HG03457 (cell line): ENCODE measurements around the gene KCNK1.

Experiments used
- ATAC-seq: cut with Tn5 transposase; IDR thresholded peaks from one replicate; pipeline ENCODE4 v1.9.1; 2021; ENCODE audit warnings: moderate number of reproducible peaks; ENCODE audit not compliant: unreplicated experiment

Gene KCNK1

DNA sequence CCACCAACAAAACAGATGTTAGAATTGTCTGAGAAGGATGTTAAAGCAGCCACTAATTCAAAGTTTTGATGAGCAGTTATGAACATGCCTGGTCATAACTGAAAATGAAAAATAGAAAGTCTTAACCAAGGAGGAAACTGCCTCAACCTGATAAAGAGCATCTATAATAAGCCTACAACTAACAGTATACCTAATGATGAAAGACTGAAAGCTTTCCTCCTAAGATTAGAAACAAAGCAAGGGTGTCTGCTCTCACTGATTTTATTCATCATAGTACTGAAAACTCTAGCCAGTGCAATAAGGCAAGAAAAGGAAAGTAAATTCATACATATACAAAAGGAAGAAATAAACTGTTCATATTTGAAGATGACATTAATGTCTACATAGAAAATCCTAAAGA, 82.0 kb downstream of the KCNK1 start:
- no peak for ATAC-seq

DNA sequence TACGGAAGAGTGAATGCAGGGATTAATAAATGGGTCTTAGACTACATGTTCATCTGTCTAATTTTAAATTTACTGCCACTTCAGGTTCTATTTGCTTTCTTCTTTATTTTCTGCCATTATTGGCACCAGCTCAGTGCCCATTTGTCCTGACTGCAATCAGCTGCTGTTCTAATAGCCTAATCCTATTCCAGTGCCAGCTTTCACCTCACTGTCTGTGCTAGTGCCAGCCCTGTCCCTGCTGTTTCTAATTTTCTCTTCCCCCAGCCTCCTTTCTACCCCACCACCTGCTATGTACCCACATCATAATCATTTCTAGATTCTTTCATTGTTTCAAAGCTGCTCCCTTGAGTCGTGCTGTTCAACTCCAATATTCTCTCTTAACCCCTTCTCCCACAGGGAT, 86.4 kb downstream of the KCNK1 start:
- ATAC-seq = no peak

DNA sequence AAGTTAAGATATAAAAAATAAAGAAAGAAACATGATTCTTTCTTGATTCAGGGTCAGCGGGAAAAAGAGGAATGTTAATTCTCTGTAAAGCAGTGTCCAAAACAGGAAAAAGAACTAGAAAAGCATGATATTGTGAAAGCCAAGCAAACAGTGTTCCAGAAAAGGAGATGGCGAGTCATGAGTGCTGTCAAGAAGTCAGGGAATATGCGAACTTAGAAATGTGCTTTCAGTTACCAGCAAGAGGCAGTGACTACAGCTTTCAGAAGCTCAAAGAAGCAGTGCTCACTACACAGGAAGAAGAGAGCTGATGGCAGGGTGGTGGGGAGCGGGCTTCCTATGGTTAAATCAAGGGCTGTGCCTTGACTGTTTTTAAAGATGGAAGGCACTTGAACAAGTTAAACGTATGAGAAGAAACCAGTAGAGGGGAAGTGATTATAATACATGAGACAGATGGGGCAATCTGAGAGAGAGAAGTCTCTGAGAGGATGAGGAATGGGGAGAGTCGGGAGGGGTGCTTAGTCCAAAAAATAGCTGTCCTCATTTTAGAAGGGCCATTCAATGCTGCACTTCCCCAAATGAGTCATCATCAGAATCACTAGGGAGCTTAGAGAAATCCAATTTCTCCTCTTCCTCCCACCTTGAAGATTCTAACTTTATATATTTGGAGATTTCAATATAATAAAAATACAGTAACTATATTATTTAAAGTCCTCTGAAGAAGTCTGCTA, 90.4 kb downstream of the KCNK1 start:
- no peak for ATAC-seq

DNA sequence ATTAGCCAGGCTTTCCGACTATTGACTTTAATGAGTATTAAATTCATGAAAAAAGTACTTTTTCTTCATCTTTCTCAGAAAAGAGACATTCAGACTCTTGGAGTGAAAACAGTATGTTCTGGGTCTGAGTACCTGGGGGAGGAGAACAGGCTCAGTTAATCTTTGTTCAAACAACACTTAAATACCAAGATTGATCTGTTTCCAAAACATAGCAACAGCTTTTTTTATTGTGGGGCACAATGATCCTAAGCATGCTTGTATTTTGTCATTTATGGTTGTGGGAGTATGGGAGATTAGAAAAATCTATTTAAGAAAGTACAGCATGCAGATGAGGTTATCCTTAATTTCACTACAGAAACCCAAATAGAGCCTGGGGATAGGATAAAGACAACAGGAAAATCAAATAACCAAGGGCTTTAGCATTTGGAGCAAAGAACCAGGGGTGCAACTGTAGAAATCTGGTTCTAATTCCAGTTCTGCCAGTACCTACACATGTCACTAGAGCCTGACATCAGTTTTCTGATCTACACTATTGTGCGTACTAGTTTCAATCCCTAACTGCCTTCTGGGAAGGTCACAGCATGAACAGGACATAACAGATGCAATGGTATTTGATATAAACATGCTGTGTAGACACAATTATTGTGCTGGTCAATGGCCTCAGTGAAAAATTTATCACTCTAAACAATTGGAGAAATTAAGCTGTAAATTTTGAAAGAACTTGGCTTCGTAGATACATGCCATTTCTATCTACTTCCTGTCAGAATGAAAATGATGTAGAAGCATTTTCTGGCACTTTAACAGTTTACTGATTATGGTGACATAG, 91.2 kb downstream of the KCNK1 start:
- ATAC-seq = no peak

DNA sequence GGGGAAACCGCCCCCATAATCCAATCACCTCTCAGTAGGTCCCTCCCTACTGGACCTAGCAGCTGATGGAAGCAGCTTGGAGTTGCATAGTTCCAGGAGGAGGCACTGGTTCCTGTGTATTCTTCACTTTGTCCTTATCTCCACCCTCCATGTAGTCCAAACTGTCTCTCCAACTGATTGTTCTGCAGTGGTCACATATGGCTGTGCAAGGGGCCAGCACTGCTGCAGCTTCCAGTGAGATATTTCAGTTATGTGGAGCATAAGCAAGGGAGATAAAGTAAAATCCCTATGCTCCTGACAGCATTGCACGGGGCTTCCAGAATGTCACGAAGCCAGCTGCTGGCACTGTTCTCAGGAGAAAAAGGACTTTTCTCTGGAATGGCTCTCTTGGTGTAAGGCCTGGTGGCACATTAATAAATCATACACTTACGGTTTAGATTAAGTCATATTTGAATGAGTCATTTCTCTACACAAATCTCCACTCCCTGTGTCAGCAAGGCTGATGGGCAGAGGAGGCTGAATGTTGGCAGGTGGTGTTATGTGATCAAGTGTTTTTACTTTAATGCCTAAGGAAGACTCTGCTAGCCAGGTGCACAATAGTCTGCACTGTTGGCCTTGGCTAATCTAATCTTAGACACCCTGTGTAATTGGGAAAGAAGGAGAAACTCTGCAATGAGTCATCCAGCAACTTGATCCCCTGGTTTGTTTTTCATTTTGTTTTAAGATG, 93.4 kb downstream of the KCNK1 start:
- ATAC-seq = no peak

DNA sequence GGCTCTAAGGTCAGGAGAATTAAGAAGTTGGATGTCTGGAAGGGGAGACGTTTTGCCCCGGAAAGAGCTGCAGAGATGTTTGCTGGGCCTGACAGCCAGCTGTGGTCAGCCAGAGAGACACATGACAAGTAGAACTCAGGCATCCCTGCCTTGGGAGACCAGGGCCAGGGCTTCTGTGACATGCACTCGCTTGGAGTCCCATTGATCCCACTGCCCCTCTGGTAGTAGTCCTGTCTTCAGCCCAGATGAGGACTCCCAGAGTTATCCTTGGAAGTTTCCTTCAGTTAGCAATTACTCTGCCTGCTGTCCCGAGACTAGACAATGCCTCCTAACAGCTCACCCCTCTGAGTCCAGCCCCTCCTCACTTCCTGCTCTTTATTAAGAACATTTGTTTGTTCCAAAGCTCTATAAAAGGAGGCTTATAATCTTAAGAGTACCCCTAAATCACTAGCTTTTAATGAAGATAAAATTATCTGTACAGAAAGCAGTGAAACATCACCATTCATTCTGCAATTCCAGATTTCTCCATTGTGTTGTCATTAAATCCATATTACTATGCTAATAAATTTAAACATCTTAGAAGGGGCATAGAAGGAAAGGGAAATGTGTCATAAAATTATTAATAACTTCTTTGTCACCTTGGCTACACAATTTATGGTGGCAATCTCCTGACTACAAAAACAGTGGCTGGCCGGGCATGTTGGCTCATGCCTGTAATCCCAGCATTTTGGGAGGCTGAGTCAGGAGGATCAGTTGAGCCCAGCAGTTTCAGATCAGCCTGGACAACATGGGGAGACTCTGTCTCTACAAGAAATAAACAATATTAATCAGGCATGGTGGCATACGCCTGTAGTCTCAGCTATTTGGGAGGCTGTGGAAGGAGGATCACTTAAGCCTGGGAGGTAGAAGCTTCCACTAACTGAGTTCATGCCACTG, 94.2 kb downstream of the KCNK1 start:
- ATAC-seq = no peak

DNA sequence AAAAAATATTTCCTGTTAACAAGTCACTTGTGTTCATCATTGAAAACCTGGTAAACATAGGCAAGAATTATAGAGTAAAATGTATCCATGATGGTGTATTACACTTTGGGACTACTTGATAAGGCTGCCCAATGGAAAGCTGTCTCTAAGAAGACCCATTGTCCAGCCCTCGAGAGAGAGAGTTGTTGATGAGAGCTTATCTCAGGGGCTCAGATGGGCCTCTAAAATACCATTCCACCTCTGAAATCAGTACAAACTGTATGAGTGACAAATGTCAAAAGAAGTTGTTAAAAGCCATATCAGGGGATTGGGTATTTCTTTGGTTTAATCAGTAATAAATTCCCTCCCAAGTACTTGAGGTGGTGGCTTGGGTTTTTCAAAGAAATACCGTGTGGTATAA, 96.1 kb downstream of the KCNK1 start:
- ATAC-seq = no peak

DNA sequence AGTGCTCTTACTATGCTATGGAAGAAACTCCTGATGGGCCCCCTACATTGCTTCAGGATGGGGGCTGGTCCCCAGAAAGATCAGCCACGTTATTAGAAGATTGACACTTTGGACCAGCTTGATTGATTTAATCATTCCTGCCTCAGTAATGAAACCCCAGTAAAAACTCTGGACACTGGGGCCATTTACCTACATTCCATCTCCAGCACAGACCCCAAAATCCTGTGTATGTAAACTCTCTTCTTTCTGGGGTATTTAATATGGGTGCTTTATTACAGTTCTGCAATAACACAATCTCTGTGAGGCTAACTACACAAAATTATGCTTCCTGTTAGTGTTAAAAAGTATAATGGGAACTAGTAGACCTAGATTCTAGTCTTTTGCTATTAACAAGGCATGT, 96.6 kb downstream of the KCNK1 start:
- ATAC-seq = no peak

DNA sequence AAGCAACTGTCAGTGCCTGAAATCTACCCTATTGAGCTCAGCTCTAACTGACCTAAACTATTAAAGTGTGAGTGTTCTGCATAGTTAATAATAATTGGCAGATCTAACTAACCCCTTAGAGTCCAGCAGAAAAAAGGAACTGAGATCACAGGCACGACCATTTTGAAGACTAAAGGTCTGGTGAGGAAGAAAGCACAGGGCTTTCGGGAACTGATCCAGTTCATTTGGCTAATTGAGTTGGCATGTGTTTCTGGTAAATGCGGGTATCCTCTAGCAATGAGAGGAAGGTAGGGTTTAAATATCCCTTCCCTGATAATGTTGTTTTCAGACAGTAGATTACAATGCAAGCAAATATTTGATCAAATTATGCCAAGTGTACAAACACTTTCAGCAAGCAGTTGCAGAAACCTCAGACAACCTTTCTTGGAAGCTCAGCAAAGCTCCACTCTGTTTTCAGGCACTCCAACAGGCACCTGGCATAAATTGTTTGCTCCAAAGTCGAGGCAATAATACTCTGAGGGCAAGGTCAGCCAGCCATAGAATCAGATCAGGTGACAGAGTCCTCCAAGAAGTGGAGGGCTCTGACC, 100.8 kb downstream of the KCNK1 start:
- no peak for ATAC-seq

DNA sequence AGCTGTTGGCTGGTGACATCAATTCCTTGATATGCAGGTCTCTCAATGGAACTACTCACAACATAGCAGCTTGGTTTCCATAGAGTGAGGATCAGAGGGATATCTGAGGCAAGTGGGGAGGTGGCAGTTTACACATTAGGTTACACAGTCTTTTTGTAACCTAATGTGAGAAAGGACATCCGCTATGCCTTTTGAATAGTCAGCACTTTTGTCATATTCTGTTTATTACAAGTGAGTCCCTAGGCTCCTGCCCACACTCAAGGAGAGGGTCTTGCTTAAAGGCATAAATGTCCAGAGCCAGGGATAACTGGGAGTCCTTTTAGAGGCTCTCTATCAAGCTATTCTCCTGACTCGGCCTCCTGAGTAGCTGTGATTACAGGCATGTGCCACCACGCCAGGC, 104.2 kb downstream of the KCNK1 start:
- no peak for ATAC-seq

DNA sequence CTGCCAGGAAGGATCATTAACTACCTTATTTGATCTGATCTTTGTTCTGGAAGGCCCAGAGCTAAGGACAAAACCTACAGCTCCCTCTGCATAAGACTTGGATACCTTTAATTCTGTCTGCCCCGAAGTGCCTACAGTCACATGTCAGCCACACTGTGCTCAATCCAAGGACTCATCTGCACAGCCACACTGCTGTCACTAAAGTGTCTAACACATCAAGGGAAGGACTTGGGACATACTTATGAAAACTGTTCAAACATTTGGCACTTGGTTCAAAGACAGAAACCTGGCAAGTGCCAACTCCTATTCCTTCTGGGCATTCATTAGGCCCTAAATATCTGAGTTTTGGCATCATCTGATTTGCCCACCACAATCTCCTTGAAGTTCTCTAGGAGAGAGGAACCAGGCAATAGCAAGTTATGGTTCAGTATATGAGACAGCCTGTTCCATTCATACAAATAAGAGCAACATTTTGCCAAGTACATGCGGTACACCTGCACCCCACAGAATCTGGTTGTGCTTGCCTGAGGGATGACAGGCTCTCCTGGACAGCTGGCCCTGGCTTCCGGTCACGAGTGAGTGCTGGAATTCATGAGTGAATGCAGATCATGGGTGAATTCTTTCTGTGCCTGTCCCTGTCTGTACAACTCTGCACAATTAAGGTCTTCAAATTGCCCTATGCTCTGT, 105.9 kb downstream of the KCNK1 start:
- no peak for ATAC-seq

DNA sequence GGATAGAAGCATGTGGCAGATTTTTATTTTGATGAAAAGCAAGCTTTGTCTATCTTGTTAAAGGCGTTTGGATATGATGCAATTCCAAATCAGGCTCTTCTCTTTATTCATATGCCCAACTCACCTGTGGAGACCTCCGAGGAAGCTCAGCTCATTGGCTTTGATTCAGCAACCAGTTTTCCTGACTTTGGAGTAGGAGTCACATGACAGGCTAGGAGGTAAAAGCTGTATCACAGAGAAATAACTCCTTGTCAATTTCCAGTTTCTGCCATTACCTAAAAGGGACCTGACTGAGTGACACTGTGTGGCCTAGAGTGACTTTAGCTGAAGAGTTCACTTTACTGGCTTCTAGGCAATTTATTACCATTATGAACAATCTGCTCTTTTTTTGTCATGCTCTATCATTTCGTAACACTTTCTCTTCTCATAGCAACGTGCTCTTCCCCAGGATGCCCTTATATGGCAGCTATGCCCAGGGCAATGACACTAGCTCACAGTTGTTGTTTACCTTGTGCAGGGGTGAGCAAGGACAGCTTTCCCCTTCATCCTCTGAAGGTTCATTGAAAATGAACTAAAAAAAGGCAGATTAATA, 107.2 kb downstream of the KCNK1 start:
- no peak for ATAC-seq
